ENCODE measurements around the gene OR10K1. TPM values are rescaled to one million over a fixed set of nuclear protein-coding genes. Genes with fewer than 3 reads are reported as not detected.

OR10K1 gene
- total RNA-seq, 1 experiment from 2014 or later: not detected

- Mint-ChIP-seq H3K36me3 (ENCODE audit: insufficient read depth in 1 of 3, low read depth in 3 of 3) (no peaks in the 10 kb centered on the region), H3K27ac (no peak within 1 kb of the TSS), H3K4me3 (no peak within 1 kb of the TSS), H3K4me1 (no peaks in the 10 kb centered on the region), H3K27me3 (ENCODE audit: low read depth) (no peaks in the 10 kb centered on the region), H3K9me3 (no peaks in the 10 kb centered on the region)
- H3K4ac ChIP-seq (ENCODE audit: low read depth, low read length): no peak within 1 kb of the TSS
- no peak within 1 kb of the TSS for H3K27ac ChIP-seq (ENCODE audit: insufficient read length, low read depth, low read length)
- no peak within 1 kb of the TSS for H3T11ph ChIP-seq (ENCODE audit: low read length)
- H4K5ac ChIP-seq (ENCODE audit: insufficient read length, low read depth, low read length): no peak within 1 kb of the TSS
- no peak for DNase-seq
- H3K27me3 ChIP-seq (ENCODE audit: insufficient read depth, low read length): no peaks in the 10 kb centered on the region
- H3K9me3 ChIP-seq (ENCODE audit: control insufficient read depth, low read depth, low read length): no peaks in the 10 kb centered on the region
- H3K79me2 ChIP-seq (ENCODE audit: insufficient read depth, low read length): no peaks in the 10 kb centered on the region
- no peak within 1 kb of the TSS for H3K14ac ChIP-seq (ENCODE audit: insufficient read depth, low read length)
- no peak within 1 kb of the TSS for H4K8ac ChIP-seq (replicated peaks; ENCODE audit: insufficient read length, low read depth, low read length)
- H3K23me2 ChIP-seq (ENCODE audit: insufficient read length, low read depth, low read length, poor library complexity, severe bottlenecking): no peaks in the 10 kb centered on the region
- H3K4me2 ChIP-seq (ENCODE audit: insufficient read depth, insufficient read length, low read length): no peak within 1 kb of the TSS
- H2AFZ ChIP-seq (ENCODE audit: low read length): no peak within 1 kb of the TSS
- H3K4me1 ChIP-seq (ENCODE audit: insufficient read depth, low read length): no peaks in the 10 kb centered on the region
- H2BK120ac ChIP-seq (ENCODE audit: low read depth, low read length, poor library complexity, severe bottlenecking): no peak within 1 kb of the TSS
- H2BK15ac ChIP-seq (ENCODE audit: low read depth, low read length): no peak within 1 kb of the TSS
- H4K91ac ChIP-seq (ENCODE audit: insufficient read length, low read depth, low read length): no peak within 1 kb of the TSS
- H3K79me1 ChIP-seq (ENCODE audit: insufficient read depth, low read depth, low read length, poor library complexity, severe bottlenecking): no peaks in the 10 kb centered on the region
- H2BK12ac ChIP-seq (ENCODE audit: insufficient read length, low read depth, low read length): no peak within 1 kb of the TSS
- H4K20me1 ChIP-seq (ENCODE audit: control insufficient read depth, insufficient read depth, insufficient read length): no peaks in the 10 kb centered on the region
- no peak for TF ChIP-seq CTCF (conservative IDR thresholded peaks at IDR 0.05)
- H3K18ac ChIP-seq (ENCODE audit: insufficient read length, low read depth, low read length): no peak within 1 kb of the TSS
- H2BK20ac ChIP-seq (ENCODE audit: low read depth, low read length, poor library complexity, severe bottlenecking): no peak within 1 kb of the TSS
- no peak within 1 kb of the TSS for H2AK5ac ChIP-seq (ENCODE audit: insufficient read length, low read length)
- no peak within 1 kb of the TSS for H3K23ac ChIP-seq (ENCODE audit: insufficient read length, low read depth, low read length)
- no peak within 1 kb of the TSS for H2BK5ac ChIP-seq (ENCODE audit: insufficient read length, low read length)
- no peak within 1 kb of the TSS for H3K56ac ChIP-seq (ENCODE audit: insufficient read length, low read depth, low read length)
- no peak within 1 kb of the TSS for H3K9ac ChIP-seq (ENCODE audit: extremely low read depth, insufficient read length, low read length)
These were observed 10.3 kb downstream of the OR10K1 start, which contains the start of gene OR10R2 for GRCh38 chr1:158471920-158472319. OR10R2 (plus strand) TSS chr1:158472220; CDS start chr1:158472326, 106 bp downstream.

Measured in H9 (cell line).